Neural progenitor cell (in vitro differentiated cells): Measurements from ENCODE around the gene VWA8.

ENCODE experiments used
- EZH2 ChIP-seq: fragments of 200-600 bp; sonication (generic); IDR thresholded peaks from 2 replicates; pipeline ENCODE4 v1.6.1; 2017; ENCODE audit warnings: antibody characterized with exemption, mild to moderate bottlenecking, moderate library complexity
- EZH2phosphoT487 ChIP-seq: fragments of 200-600 bp; sonication (generic); IDR thresholded peaks from 2 replicates; pipeline ENCODE4 v1.6.1; 2017; ENCODE audit warnings: antibody characterized with exemption
- TF ChIP-seq, protein P1 (sequence below): fragments of 200-600 bp; sonication (generic); IDR thresholded peaks from 2 replicates; pipeline ENCODE4 v1.5.1; 2017; ENCODE audit warnings: antibody characterized with exemption, mild to moderate bottlenecking

DNA sequence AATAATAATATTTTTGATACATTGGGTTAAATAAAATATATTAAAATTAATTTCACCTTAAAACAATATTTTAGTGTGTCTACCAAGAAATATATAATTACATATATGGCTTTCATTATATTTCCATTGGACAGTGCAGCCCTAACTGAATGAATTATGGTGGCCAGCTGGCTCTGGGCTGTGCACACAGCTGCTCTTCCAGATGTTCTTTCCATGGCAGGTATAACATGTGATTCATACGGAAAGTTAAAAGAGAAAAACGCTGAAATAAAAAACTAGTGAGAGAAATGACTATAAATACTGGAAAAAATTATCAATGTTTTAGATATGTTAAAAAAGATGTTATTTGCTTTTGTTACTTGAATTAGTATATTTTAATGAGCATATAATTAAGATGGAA is 287.3 kb downstream of the VWA8 start:
- TF ChIP-seq, protein P1, sequence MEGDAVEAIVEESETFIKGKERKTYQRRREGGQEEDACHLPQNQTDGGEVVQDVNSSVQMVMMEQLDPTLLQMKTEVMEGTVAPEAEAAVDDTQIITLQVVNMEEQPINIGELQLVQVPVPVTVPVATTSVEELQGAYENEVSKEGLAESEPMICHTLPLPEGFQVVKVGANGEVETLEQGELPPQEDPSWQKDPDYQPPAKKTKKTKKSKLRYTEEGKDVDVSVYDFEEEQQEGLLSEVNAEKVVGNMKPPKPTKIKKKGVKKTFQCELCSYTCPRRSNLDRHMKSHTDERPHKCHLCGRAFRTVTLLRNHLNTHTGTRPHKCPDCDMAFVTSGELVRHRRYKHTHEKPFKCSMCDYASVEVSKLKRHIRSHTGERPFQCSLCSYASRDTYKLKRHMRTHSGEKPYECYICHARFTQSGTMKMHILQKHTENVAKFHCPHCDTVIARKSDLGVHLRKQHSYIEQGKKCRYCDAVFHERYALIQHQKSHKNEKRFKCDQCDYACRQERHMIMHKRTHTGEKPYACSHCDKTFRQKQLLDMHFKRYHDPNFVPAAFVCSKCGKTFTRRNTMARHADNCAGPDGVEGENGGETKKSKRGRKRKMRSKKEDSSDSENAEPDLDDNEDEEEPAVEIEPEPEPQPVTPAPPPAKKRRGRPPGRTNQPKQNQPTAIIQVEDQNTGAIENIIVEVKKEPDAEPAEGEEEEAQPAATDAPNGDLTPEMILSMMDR: no peak
- TF ChIP-seq EZH2phosphoT487: no peak
- TF ChIP-seq EZH2: no peak
